MCF 10A (cell line): Measurements from ENCODE around the gene MGST3. TPM values are rescaled to one million over a fixed set of nuclear protein-coding genes. Genes with fewer than 3 reads are reported as not detected.
A peak's percentile ranks its signal among the peaks of the same experiment; 100 is the strongest.

ENCODE experiments used
- BruUV-seq: library from RNA; stranded (reverse); fragments of 400-500 nt; replicated peaks from 2 replicates; lab custom pipeline; 2021; lab: Mats Ljungman, UMichigan
- CTCF ChIA-PET: fragments of 300-600 bp; sonication (Branson Sonifier 250); formaldehyde crosslinking; extraction: SDS; loops from one replicate; lab custom pipeline; 2021; ENCODE audit warnings: antibody characterized with exemption, inconsistent platforms; lab: Yijun Ruan, JAX
- POLR2A ChIA-PET: fragments of 300-600, 350-650 bp; sonication (Branson Sonifier 250); formaldehyde crosslinking; extraction: SDS; loops from one replicate; lab custom pipeline; 2020; ENCODE audit warnings: antibody characterized with exemption, inconsistent platforms; lab: Yijun Ruan, JAX
- DNase-seq: peaks from one replicate; pipeline ENCODE4 v3.0.0-alpha.2; 2018; ENCODE audit not compliant: unreplicated experiment
- H3K27ac Mint-ChIP-seq: one replicate; pipeline ENCODE4 v1.8.0; 2022; ENCODE audit warnings: mild to moderate bottlenecking, low read depth, mixed read lengths; ENCODE audit not compliant: unreplicated experiment
- H3K27me3 Mint-ChIP-seq: one replicate; pipeline ENCODE4 v1.8.0; 2022; ENCODE audit warnings: mixed read lengths; ENCODE audit not compliant: insufficient read depth, unreplicated experiment
- H3K36me3 Mint-ChIP-seq: one replicate; pipeline ENCODE4 v1.8.0; 2022; ENCODE audit warnings: mild to moderate bottlenecking, moderate library complexity, mixed read lengths; ENCODE audit not compliant: insufficient read depth, unreplicated experiment
- H3K4me1 Mint-ChIP-seq: one replicate; pipeline ENCODE4 v1.8.0; 2022; ENCODE audit warnings: mixed read lengths; ENCODE audit not compliant: insufficient read depth, unreplicated experiment
- H3K4me3 Mint-ChIP-seq: one replicate; pipeline ENCODE4 v1.8.0; 2022; ENCODE audit warnings: mild to moderate bottlenecking, moderate library complexity, mixed read lengths; ENCODE audit not compliant: unreplicated experiment
- H3K9me3 Mint-ChIP-seq: one replicate; pipeline ENCODE4 v1.8.0; 2022; ENCODE audit warnings: mixed read lengths; ENCODE audit not compliant: unreplicated experiment
- intact Hi-C: fragments of 100-400 bp; cut with micrococcal nuclease; formaldehyde crosslinking; loops from 2 replicates; pipeline ENCODE4 v1.14.1; 2022
- total RNA-seq: library from RNA; stranded (reverse); gene quantifications from 2 replicates; pipeline ENCODE4 v1.2.3, GENCODE V29; 2022
- TF ChIP-seq, protein P1 (sequence below): fragments of 200-600 bp; IDR thresholded peaks from one replicate; pipeline ENCODE4 v1.8.0; 2022; ENCODE audit warnings: antibody characterized with exemption, mild to moderate bottlenecking; ENCODE audit not compliant: unreplicated experiment

The MGST3 gene
- total RNA-seq, 1 experiment from 2014 or later = 75.5 TPM

DNA sequence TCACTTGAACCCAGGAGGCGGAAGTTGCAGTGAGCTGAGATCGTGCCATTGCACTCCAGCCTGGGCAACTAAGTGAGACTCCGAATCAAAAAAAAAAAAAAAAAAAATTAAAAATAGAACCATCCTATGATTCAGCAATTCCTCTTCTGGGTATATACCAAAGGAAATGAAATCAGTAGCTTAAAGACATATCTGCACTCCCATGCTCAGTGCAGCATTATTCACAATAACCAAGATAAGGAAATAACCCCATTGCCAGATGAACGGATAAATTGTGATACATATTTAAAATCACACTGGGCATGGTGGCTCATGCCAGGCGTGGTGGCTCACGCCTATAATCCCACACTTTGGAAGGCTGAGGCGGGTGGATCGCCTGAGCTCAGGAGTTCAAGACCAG lies 43.6 kb downstream of the MGST3 start:
- H3K27me3 Mint-ChIP-seq = no peaks in the 10 kb centered on the region
- intact Hi-C loops = no loop called here
- H3K4me3 Mint-ChIP-seq = no peak overlapping the region
- CTCF ChIA-PET = interaction anchor here (0.7 to 3.1 kb wide), 5 partner anchors 16 to 231 kb away, joined by 3 to 11 read pairs (median 4); no protein-coding TSS in a partner anchor
- no peaks in the 10 kb centered on the region for H3K9me3 Mint-ChIP-seq
- DNase-seq = no peak
- TF ChIP-seq, protein P1, sequence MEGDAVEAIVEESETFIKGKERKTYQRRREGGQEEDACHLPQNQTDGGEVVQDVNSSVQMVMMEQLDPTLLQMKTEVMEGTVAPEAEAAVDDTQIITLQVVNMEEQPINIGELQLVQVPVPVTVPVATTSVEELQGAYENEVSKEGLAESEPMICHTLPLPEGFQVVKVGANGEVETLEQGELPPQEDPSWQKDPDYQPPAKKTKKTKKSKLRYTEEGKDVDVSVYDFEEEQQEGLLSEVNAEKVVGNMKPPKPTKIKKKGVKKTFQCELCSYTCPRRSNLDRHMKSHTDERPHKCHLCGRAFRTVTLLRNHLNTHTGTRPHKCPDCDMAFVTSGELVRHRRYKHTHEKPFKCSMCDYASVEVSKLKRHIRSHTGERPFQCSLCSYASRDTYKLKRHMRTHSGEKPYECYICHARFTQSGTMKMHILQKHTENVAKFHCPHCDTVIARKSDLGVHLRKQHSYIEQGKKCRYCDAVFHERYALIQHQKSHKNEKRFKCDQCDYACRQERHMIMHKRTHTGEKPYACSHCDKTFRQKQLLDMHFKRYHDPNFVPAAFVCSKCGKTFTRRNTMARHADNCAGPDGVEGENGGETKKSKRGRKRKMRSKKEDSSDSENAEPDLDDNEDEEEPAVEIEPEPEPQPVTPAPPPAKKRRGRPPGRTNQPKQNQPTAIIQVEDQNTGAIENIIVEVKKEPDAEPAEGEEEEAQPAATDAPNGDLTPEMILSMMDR = no peak
- peaks cover 98% of the 10 kb centered on the region for H3K36me3 Mint-ChIP-seq
- POLR2A ChIA-PET = interaction anchor here (1.4 to 1.9 kb wide), 2 partner anchors 43 to 44 kb away, joined by 3 to 6 read pairs; partner anchors contain the start of gene MGST3
- BruUV-seq = no TSS peak
- peaks cover 16% of the 10 kb centered on the region for H3K4me1 Mint-ChIP-seq
- no peak overlapping the region for H3K27ac Mint-ChIP-seq

DNA sequence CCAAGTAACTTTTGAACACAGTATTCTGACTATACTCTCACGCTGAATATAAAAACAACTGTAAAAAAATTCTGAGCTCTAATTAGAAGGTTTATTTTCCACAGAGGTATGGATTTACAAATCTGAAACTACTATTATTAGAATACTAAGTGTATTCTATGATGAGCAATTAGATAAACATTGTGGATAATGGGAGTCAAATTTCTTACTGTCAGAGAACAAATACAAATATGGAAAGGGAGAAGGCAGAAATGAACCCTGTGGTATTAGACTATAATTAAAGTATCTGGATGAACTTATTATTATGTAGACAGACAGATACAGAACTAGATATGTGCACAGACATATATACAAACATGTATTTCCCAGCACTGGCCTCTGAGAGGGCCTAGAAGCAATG lies 44.8 kb downstream of the MGST3 start:
- Mint-ChIP-seq H3K4me1 (peaks cover 16% of the 10 kb centered on the region), H3K9me3 (no peaks in the 10 kb centered on the region), H3K36me3 (peaks cover 98% of the 10 kb centered on the region), H3K27ac (no peak overlapping the region), H3K4me3 (no peak overlapping the region), H3K27me3 (no peaks in the 10 kb centered on the region)
- ChIA-PET CTCF (interaction anchor here (3.1 kb wide), 1 partner anchor 75 kb away, joined by 11 read pairs; no protein-coding TSS in a partner anchor), POLR2A (interaction anchor here (1.4 kb wide), 1 partner anchor 44 kb away, joined by 3 read pairs; no protein-coding TSS in a partner anchor)
- no peak for DNase-seq
- no TSS peak for BruUV-seq
- TF ChIP-seq, protein P1 = no peak
- intact Hi-C loops = loop anchor here (5.0 kb wide), 1 partner anchor 43 kb away; the partner anchor contains the start of gene MGST3

DNA sequence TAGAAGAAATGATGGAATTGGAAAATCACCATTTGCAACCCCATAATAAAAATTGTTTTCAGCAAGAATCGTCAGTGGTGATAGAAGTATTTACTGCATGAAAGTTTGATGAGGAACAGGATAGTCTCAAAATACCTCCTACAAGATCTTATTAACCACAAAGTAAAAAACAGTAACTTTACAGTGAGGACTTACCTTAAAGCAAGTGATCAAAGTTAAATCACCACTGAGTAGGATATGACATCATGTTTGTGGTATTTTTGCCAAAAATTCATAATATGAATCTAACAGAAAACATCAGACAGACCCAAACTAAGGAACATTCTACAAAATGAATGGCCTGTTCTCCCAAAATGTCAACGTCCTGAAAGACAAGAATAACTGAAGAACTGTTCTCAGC lies 47.5 kb downstream of the MGST3 start:
- Mint-ChIP-seq H3K27me3 (no peaks in the 10 kb centered on the region), H3K9me3 (no peaks in the 10 kb centered on the region), H3K36me3 (peaks cover 98% of the 10 kb centered on the region), H3K27ac (no peak overlapping the region), H3K4me3 (no peak overlapping the region), H3K4me1 (peaks cover 6% of the 10 kb centered on the region)
- TF ChIP-seq, protein P1 = no peak
- ChIA-PET POLR2A (interaction anchor here (0.9 to 1.5 kb wide), 2 partner anchors 47 to 91 kb away, joined by 3 to 5 read pairs; partner anchors contain the start of genes MGST3 and TMCO1), CTCF (interaction anchor here (1.1 to 1.5 kb wide), 3 partner anchors 19 to 77 kb away, joined by 3 to 4 read pairs (median 3); no protein-coding TSS in a partner anchor)
- BruUV-seq = no TSS peak
- intact Hi-C loops = loop anchor here (5.0 kb wide), 1 partner anchor 46 kb away; the partner anchor contains the start of gene MGST3
- DNase-seq = no peak

DNA sequence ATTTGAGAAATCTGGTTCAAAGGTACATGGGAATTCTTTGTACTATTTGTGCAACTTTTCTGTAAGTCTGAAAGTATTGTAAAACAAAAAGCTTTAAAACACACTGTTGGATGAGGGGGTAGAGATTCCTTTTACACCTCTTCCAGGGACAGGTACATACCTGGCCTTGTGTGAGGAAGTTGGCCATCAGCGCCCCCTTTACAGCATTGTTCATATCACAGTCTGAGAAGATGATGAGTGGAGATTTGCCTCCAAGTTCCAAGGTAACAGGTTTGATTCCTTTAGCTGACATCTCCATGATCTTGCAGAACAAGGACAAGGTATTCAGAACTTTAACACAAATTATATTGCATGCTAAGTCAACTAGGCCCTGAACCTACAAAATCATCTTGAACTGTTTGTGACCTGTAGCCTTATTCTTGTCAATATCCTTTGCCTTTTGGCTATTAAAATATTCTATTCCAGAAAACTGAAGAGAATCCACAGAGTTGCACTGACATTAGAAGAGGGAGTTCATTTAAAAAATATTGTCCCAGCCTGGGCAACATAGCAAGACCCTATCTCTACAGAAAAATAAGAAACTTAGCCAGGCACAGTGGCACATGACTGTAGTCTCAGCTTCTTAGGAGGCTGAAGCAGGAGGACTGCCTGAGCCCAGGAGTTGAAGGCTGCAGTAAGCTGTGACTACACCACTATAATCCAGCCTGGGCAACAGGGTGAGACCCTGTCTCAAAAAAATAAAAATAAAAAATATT lies 48.4 kb downstream of the MGST3 start:
- peak; percentile 21 for DNase-seq
- H3K27ac Mint-ChIP-seq = no peak overlapping the region
- TF ChIP-seq, protein P1 = no peak
- H3K4me3 Mint-ChIP-seq = no peak overlapping the region
- BruUV-seq = no TSS peak
- ChIA-PET CTCF (interaction anchor here (0.6 to 1.5 kb wide), 5 partner anchors 18 to 1456 kb away, joined by 3 to 4 read pairs (median 3); no protein-coding TSS in a partner anchor), POLR2A (interaction anchor here (0.9 to 1.5 kb wide), 2 partner anchors 48 to 90 kb away, joined by 3 to 5 read pairs; partner anchors contain the start of genes MGST3 and TMCO1)
- intact Hi-C loops = loop anchor here (5.0 kb wide), 1 partner anchor 47 kb away; the partner anchor contains the start of gene MGST3
- H3K27me3 Mint-ChIP-seq = no peaks in the 10 kb centered on the region
- H3K36me3 Mint-ChIP-seq = peaks cover 92% of the 10 kb centered on the region
- H3K4me1 Mint-ChIP-seq = peaks cover 13% of the 10 kb centered on the region
- no peaks in the 10 kb centered on the region for H3K9me3 Mint-ChIP-seq
